Peyer's patch (tissue), 4 donors: ENCODE data around the gene PRPSAP1.

Experiments
- CTCF ChIP-seq, 6 experiments: fragments of 450-650 bp in 4 of 6; fragments of 200-600 bp in 2 of 6; sonication (generic) in 1 of 6; IDR thresholded peaks; one replicate each; pipeline ENCODE4 v1.5.1; 2017 to 2019; ENCODE audit warnings: antibody characterized with exemption in 6 of 6, mild to moderate bottlenecking in 3 of 6, moderate library complexity in 1 of 6
- POLR2A ChIP-seq, 2 donors: fragments of 450-650 bp; IDR thresholded peaks; one replicate each; pipeline ENCODE4 v1.5.1; 2017; ENCODE audit warnings: antibody characterized with exemption in 2 of 2, mild to moderate bottlenecking in 2 of 2, moderate library complexity in 2 of 2

GRCh38 chr17:76307966-76308338 is 45.8 kb downstream of the PRPSAP1 start, which contains the start of gene QRICH2:
- TF ChIP-seq CTCF (IDR thresholded peaks at IDR 0.05) (no peak), POLR2A (IDR thresholded peaks at IDR 0.05) (no peak)
